Endothelial cell of umbilical vein (primary cell): ENCODE data around the gene LONP2.

Experiments
- EZH2 ChIP-seq: IDR thresholded peaks from 2 replicates; pipeline ENCODE4 v1.6.1; 2012; ENCODE audit warnings: borderline replicate concordance, low read depth, mild to moderate bottlenecking, moderate library complexity, low read length, inconsistent platforms; ENCODE audit not compliant: severe bottlenecking
- JUN ChIP-seq: IDR thresholded peaks from 2 replicates; pipeline ENCODE4 v1.6.1; 2011; ENCODE audit warnings: borderline replicate concordance, low read depth; ENCODE audit not compliant: insufficient read length, insufficient read depth
- MAX ChIP-seq: IDR thresholded peaks from 2 replicates; pipeline ENCODE4 v1.6.1; 2011; ENCODE audit not compliant: insufficient read depth, insufficient read length
- MYC ChIP-seq: IDR thresholded peaks from one replicate; pipeline ENCODE4 v1.6.1; 2011; ENCODE audit warnings: mild to moderate bottlenecking, low read depth, low read length
- POLR2A ChIP-seq: IDR thresholded peaks from 2 replicates; pipeline ENCODE4 v1.6.1; 2012; ENCODE audit warnings: low read depth, mild to moderate bottlenecking, control low read depth, low read length
- POLR2AphosphoS5 ChIP-seq: IDR thresholded peaks from 2 replicates; pipeline ENCODE4 v1.6.1; 2012; ENCODE audit warnings: low read depth, mild to moderate bottlenecking, control low read depth, low read length, moderate library complexity; ENCODE audit not compliant: insufficient read depth
- TF ChIP-seq, protein P1 (sequence below), 2 donors: IDR thresholded peaks; 1 replicate in 1 of 2; 2 replicates in 1 of 2; pipeline ENCODE4 v1.5.1; 2011; ENCODE audit warnings: low read length in 2 of 2, mild to moderate bottlenecking in 2 of 2, moderate library complexity in 2 of 2, control low read depth in 1 of 2, inconsistent platforms in 1 of 2, low read depth in 1 of 2; ENCODE audit not compliant: insufficient read depth in 1 of 2; ENCODE audit errors: extremely low read depth in 1 of 2

DNA sequence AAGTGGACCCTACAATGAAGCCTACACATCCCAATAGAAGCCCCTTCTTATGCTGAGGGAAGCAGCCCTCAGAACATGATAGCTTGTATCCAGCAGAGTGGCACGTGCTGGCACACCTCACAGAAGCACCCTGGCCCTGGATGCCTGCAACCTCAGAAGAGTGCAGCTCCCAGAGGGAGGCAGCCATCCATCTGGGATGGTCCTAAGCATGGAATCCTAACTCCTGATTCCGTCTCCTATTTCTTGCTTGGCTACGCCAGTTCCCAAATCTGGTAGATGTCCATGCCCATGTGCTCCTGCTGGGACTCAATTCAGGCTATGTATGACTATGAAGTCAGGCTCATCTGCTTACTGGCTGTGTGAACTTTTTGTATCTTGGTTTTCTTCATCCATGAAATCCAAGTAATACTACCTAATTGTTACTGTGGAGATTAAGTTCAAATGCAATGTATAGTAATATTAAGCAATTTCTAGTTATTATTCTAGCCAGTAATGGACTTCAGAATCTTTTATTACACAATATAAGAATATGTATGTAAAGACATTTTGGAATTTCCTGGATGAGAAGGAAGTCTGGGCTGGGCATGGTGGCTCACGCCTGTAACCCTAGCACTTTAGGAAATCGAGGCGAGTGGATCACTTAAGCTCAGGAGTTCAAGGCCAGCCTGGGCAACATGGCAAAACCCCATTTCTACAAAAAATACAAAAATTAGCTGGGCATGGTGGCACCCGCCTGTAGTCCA lies 108.7 kb downstream of the LONP2 start:
- TF ChIP-seq POLR2A (no peak), EZH2 (no peak), POLR2AphosphoS5 (no peak), MAX (no peak), MYC (no peak), JUN (no peak)
- TF ChIP-seq, protein P1, sequence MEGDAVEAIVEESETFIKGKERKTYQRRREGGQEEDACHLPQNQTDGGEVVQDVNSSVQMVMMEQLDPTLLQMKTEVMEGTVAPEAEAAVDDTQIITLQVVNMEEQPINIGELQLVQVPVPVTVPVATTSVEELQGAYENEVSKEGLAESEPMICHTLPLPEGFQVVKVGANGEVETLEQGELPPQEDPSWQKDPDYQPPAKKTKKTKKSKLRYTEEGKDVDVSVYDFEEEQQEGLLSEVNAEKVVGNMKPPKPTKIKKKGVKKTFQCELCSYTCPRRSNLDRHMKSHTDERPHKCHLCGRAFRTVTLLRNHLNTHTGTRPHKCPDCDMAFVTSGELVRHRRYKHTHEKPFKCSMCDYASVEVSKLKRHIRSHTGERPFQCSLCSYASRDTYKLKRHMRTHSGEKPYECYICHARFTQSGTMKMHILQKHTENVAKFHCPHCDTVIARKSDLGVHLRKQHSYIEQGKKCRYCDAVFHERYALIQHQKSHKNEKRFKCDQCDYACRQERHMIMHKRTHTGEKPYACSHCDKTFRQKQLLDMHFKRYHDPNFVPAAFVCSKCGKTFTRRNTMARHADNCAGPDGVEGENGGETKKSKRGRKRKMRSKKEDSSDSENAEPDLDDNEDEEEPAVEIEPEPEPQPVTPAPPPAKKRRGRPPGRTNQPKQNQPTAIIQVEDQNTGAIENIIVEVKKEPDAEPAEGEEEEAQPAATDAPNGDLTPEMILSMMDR (IDR thresholded peaks at IDR 0.05; ENCODE audit: extremely low read depth in 1 of 2, insufficient read depth in 1 of 2, low read depth in 1 of 2, low read length in 2 of 2), result no peak
